Prostate gland (tissue), 2 donors: ENCODE data around the gene SH3BP4. TPM values are rescaled to one million over a fixed set of nuclear protein-coding genes. Genes with fewer than 3 reads are reported as not detected.

Experiments
- DNase-seq: peaks from one replicate; pipeline ENCODE4 v3.0.0-alpha.2; 2019; ENCODE audit warnings: low spot score
- H3K27ac ChIP-seq, 2 donors: fragments of 200-600 bp; sonication (generic); 2 replicates each; pipeline ENCODE4 v1.5.1; 2017 to 2019
- H3K27me3 ChIP-seq: fragments of 200-600 bp; sonication (generic); replicated peaks from 2 replicates; pipeline ENCODE4 v1.5.1; 2019; ENCODE audit not compliant: insufficient read depth
- H3K36me3 ChIP-seq, 2 donors: fragments of 200-600 bp; sonication (generic); 1 replicate in 1 of 2; 2 replicates in 1 of 2; pipeline versions ENCODE4 v1.5.1 to v1.8.1; 2017 to 2019
- H3K4me1 ChIP-seq: fragments of 200-600 bp; sonication (generic); replicated peaks from 2 replicates; pipeline ENCODE4 v1.5.1; 2019
- H3K4me3 ChIP-seq, 2 donors: fragments of 200-600 bp; sonication (generic); 2 replicates each; pipeline ENCODE4 v1.5.1; 2017 to 2019
- H3K9me3 ChIP-seq: fragments of 200-600 bp; sonication (generic); 2 replicates; pipeline ENCODE4 v1.5.1; 2017
- CTCF ChIP-seq, 4 experiments: fragments of 200-600 bp in 2 of 4; fragments of 450-650 bp in 2 of 4; sonication (generic) in 2 of 4; IDR thresholded peaks; 1 replicate in 3 of 4; 2 replicates in 1 of 4; pipeline ENCODE4 v1.5.1; 2016 to 2019; ENCODE audit warnings: antibody characterized with exemption in 4 of 4, mild to moderate bottlenecking in 2 of 4, moderate library complexity in 2 of 4
- POLR2A ChIP-seq: fragments of 450-650 bp; IDR thresholded peaks from one replicate; pipeline ENCODE4 v1.6.1; 2016; ENCODE audit warnings: antibody characterized with exemption, mild to moderate bottlenecking
- POLR2AphosphoS5 ChIP-seq: sonication (generic); formaldehyde crosslinking; IDR thresholded peaks from one replicate; pipeline ENCODE4 v1.6.1; 2017; ENCODE audit warnings: antibody characterized with exemption
- WGBS: methylation state at CpG from one replicate; pipeline ENCODE4 v1.1.5; 2018; 5-methylcytosine and 5-hydroxymethylcytosine counted together
- intact Hi-C: fragments of 100-400 bp; cut with DNase I; formaldehyde crosslinking; loops from one replicate; pipeline ENCODE4 v1.14.2; 2022
- total RNA-seq, 2 donors: library from RNA; depleted of rRNA; stranded (reverse); fragments of >200 nt; gene quantifications; one replicate each; pipeline ENCODE4 v1.1.0, GENCODE V29; 2016

SH3BP4 gene
- total RNA-seq, 2 donors from 2014 or later, result 86.7 to 134 TPM

DNA sequence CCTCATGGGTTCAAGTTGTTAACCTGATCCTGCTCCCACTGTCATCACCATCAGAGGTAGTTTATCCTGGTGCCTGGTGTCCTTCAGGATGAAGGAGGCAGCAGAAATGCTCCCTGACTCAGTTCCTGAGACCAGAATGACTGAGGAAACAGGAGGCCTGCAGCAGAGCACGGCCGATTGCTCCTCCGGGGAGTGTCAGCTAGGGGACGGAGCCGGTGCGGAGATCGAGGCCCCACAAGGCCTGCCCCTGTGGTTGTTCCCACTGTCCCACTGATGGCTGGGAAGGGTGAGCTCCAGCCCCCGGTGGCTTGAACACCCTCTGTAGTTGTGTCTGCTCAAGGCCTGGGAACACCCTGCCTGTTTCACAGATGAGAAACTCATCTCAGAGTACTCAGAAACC is 45.6 kb downstream of the SH3BP4 start:
- Histone ChIP-seq H3K4me1 (peaks cover 28% of the 10 kb centered on the region), H3K4me3 (no peak overlapping the region), H3K9me3 (no peaks in the 10 kb centered on the region), H3K27me3 (no peaks in the 10 kb centered on the region), H3K36me3 (no peaks in the 10 kb centered on the region), H3K27ac (peak overlapping the region; percentile 36 to 71)
- DNase-seq, result no peak
- no peak for TF ChIP-seq CTCF (IDR thresholded peaks at IDR 0.05)
- no peak for TF ChIP-seq POLR2A
- no peak for TF ChIP-seq POLR2AphosphoS5
- intact Hi-C loops, result no loop called here
- WGBS, result 95% methylated on average over 7 of the region's 8 CpGs

DNA sequence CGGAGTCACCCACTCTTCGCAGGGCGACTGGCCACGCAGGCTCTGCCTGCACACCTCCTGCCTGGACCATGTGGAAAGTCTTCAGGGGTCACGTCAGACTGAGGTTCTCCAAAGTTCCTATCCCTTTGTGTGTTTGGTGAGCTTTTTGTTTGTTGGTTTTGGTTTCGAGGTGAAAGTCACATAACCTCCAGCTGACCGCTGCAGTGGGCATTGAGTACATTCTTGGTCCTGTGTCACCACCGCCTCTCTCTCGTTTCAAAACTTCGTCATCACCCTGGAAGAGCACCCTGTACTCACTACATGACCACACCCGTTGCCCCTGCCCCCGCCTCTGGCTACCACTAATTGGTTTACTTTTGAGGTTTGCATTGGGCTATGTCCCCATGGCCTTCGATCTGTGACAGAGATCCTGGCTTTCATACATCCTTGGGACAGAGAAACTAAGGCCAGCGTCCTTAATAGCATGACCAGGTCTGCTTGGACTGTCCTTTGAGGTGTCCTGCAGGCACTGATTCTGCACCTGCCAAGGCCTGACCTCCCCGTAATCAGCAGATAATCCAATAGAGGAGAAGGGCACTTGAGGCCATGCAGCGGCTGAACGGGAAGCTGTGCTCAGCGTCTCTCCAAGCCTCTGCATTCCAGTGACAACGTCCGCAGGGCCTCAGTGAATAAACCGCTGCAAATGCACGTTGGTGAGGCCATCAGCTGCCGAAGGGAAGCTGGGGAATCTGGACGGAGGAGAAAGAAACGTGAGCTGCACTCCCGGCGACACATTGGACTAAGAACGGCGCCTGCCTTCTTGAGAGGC is 46.8 kb downstream of the SH3BP4 start:
- peaks cover 28% of the 10 kb centered on the region for H3K4me1 ChIP-seq
- TF ChIP-seq POLR2A (no peak), CTCF (IDR thresholded peaks at IDR 0.05) (no peak), POLR2AphosphoS5 (no peak)
- peak overlapping the region; percentile 13 to 48 for H3K27ac ChIP-seq
- no peaks in the 10 kb centered on the region for H3K36me3 ChIP-seq
- no peaks in the 10 kb centered on the region for H3K27me3 ChIP-seq
- 75% methylated on average over 29 of the region's 29 CpGs for WGBS
- no peak overlapping the region for H3K4me3 ChIP-seq
- intact Hi-C loops, result no loop called here
- no peak for DNase-seq
- no peaks in the 10 kb centered on the region for H3K9me3 ChIP-seq

DNA sequence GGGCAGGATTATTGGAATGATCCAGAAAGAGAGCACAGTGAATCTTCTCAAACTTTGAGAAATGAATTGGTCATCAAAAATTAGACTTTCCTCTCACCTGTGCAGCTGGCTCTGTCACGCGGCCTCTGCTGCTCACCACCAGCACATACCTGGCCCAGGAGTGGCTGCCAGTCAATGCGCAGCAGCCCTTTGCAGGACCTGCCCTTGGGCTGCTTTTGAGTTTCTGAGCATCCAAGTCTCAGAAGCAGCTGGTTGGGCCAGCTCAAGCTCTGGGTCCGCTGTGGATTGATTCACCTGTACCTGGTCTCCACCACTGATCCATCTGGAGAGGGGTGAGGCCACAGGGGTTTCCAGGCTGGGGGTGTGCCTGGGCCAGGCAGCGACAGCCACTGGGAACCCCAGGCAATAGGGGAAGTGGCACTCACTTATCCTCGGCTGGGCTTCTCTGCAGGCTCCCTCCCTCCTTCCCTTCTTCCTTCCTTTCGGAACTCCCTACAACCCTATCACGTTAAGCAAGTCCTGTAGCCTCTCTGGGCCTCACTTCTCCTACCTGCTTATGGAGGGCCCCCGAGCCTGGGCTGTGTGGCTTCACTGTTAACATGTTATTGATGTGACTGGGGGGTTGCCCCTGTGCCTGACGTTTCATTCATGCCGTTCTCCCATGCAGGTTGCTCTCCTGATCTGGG is 48.1 kb downstream of the SH3BP4 start:
- Histone ChIP-seq H3K4me3 (no peak overlapping the region), H3K36me3 (no peaks in the 10 kb centered on the region), H3K27me3 (no peaks in the 10 kb centered on the region), H3K4me1 (peaks cover 18% of the 10 kb centered on the region), H3K27ac (peak overlapping the region; percentile 46 to 48), H3K9me3 (no peaks in the 10 kb centered on the region)
- WGBS, result 73% methylated on average over 11 of the region's 11 CpGs
- DNase-seq, result no peak
- intact Hi-C loops, result no loop called here
- no peak for TF ChIP-seq POLR2A
- TF ChIP-seq CTCF (IDR thresholded peaks at IDR 0.05), result no peak
- no peak for TF ChIP-seq POLR2AphosphoS5

DNA sequence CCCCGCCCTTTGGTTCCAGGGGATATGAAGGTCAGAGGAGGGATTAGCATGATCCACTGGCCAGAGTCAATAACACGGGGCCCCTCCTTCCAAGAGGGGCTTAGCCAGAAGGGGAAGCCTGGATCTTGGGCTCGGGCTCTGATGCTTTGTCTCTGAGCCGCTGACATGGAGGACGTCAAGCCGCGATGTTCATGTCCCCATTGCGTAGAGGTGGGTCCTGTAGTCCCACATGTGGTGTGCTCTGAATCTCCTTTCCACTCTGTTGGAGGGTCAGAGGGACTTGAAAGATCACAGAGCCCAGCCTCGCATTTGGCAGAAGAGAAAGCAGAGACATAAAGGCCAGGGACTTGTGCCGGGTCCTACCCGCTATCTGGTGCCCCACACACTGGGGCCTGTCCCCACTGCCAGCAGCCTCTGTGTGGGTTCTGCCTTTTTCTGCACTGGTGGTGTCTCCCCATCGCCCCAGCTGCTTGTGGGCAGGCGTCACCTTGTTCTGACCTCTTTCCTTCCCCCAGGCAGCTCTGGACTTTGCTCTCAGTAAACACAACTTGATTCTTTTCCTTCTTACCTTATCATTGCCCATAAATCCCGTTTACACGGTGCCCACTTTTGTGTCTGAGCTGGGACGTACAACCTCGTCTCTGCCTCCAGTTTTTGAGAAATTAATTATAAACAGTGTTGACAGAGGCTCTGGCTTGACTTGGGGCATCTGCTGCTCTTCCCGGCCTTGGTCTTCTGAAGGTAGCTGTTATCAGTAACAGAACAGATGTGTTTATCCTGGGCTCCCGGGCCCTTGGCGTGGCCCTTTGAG is 48.8 kb downstream of the SH3BP4 start:
- 61% methylated on average over 20 of the region's 20 CpGs for WGBS

More for the DNA sequence above, 48.8 kb downstream of the SH3BP4 start:
- H3K27ac ChIP-seq, result peak overlapping the region; percentile 46 to 48
- TF ChIP-seq POLR2AphosphoS5 (no peak), POLR2A (no peak), CTCF (IDR thresholded peaks at IDR 0.05) (no peak)
- no peak overlapping the region for H3K4me3 ChIP-seq
- no peak for DNase-seq
- H3K27me3 ChIP-seq, result no peaks in the 10 kb centered on the region
- no peaks in the 10 kb centered on the region for H3K9me3 ChIP-seq
- no peaks in the 10 kb centered on the region for H3K36me3 ChIP-seq
- intact Hi-C loops, result no loop called here
- H3K4me1 ChIP-seq, result peaks cover 16% of the 10 kb centered on the region
